ENCODE measurements around the gene NEDD9.

GRCh38 chr6:11224966-11225463 lies 7.5 kb downstream of the NEDD9 start:
- no peak for TF ChIP-seq CTCF (IDR thresholded peaks at IDR 0.05; ENCODE audit: insufficient read depth, low read length, poor library complexity, severe bottlenecking)
- TF ChIP-seq EZH2phosphoT487 (conservative IDR thresholded peaks at IDR 0.05; ENCODE audit: low read length): no peak

All from SU-DHL-6 (cell line).